HS-27A (cell line): ENCODE data around the gene MAFF.
"Not testable (repeated sequence)": the region's sequence is repeated elsewhere in the genome, so short reads cannot be mapped to it uniquely, and the experiment has no call there.

ENCODE experiments used
- DNase-seq: peaks from one replicate; pipeline ENCODE4 v3.0.0-alpha.2; 2012; ENCODE audit warnings: low read depth, missing footprints

Gene MAFF

GRCh38 chr22:38223289-38223960 is 21.6 kb downstream of the MAFF start:
- no peak for DNase-seq

DNA sequence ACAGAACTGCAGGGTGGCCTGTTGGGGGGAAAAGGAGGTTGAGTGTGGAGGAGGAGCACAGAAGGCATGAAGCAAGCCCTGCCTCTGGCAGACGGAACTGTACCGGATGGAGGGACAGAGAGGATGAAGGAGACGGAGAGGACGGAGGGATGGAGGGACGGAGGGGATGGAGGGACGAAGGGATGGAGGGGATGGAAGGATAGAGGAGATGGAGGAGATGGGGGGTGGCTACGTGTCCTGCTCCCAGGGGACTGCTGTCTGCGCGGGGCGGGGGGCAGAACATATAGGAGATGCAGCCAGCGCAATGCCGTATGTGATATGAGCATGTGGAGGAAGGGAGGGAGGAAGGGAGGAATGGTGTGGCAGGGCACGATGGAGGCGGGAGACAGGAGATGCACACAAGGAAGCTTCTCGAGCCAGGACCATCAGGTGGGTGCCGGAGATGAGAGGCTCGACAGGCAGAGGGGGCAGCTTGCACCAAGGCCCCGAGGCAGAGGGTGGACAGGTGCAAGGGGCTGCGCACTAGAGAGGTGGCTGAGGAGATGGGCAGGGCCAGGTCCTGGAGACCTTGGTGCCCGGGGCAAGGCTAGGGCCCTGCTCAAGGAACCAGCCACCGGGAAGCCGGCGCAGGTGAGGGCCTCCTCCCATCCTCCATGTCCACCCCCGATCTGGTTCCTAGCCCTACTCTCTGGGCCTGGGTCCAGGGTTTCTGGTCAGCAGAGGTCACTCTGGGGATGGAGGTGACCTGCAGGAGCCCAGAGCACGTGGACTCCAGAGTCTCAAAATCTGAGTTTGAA is 25.3 kb downstream of the MAFF start:
- DNase-seq, result no peak

- DNase-seq, result no peak
Measured at GRCh38 chr22:38228326-38228872, 26.6 kb downstream of the MAFF start.

DNA sequence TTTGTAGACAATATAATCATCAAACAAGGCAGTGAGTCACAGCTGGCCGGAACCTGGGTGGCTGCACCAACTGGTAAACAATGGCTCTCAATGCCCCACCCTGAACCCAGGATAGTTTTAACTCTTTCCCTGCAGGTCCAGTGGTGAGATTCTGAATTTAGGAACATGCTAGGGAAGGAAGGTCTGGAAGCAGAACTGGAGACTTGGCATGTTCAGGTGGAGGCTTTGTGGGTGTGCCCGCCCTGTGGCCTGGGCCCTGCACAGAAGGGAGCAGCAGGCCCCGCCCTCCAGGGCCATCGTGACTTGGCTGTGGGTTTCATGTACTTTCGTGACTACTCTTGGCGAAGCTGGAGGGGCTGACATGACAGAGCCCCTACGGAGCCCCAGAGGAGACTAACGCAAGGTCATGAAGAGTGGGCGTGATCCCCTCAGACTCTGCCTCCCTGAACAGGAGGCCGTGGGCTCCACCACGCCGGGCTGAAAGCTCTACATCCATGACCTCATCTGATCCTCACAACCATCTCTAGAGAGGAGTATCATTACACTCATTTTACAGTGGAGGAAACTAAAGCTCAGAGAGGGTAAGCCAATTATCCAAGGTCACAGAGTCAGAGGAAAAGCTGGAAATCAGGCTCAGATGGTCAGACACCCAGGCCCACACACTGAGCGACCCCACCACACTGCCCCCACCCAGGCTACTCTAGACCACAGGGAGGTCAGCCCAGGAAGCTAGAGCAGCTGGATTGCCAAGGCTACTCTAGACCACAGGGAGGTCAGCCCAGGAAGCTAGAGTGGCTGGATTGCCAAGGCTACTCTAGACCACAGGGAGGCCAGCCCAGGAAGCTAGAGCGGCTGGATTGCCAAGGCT is 27.3 kb downstream of the MAFF start:
- no peak for DNase-seq

GRCh38 chr22:38230108-38230825 is 28.5 kb downstream of the MAFF start:
- DNase-seq, result no peak

DNA sequence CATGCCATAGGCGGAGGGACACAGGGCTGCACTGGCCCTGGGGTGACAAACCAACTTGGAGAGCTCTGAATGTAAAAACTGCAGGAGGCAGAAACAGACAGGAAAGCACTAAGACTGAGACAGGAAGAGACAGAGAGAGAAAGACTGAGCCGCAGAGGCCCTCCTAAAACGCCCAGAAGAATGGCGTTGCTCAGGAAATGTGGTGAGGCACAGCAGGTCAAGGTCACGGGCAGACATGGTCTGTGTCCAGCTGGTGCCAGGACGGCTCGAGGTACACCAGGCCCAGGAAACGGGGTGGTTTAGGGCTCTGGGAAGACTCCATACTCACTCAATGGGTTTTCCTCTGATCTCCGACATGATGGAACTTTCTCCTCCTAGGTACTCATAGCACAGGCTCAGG is 29.1 kb downstream of the MAFF start:
- DNase-seq, result no peak

GRCh38 chr22:38232196-38232595 is 30.4 kb downstream of the MAFF start:
- no peak for DNase-seq

GRCh38 chr22:38233427-38233826 is 31.6 kb downstream of the MAFF start:
- no peak for DNase-seq

- not testable (repeated sequence) for DNase-seq
Measured at GRCh38 chr22:38233856-38234255, 32.1 kb downstream of the MAFF start.

- no peak for DNase-seq
Measured at GRCh38 chr22:38235240-38235850, 33.6 kb downstream of the MAFF start.

DNA sequence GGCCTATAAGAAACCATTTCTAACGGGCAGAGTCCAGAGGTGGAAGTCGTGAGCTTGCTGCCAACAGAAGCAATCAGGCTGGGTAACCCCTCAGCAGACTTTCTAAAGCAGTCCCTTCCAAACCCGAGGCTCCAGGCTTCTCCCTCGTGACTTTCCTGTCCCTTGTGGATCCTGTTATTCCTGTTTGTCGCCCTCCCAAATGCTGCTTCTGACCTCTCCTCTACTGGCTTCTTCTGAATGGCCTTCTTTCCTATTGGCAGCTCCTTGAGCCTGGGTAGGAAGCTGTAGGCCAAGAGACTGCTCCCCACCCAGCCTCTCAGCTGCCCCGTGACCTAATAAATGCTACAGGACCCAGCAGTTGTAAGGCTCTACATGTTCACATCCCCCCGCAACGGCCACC is 35.0 kb downstream of the MAFF start:
- DNase-seq, result no peak

GRCh38 chr22:38238519-38239071 is 36.8 kb downstream of the MAFF start:
- DNase-seq, result no peak

- peak; percentile 96 for DNase-seq
Measured at GRCh38 chr22:38239101-38239761, 37.4 kb downstream of the MAFF start.

- peak; percentile 62 for DNase-seq
Measured at GRCh38 chr22:38240734-38241252, 39.0 kb downstream of the MAFF start.

DNA sequence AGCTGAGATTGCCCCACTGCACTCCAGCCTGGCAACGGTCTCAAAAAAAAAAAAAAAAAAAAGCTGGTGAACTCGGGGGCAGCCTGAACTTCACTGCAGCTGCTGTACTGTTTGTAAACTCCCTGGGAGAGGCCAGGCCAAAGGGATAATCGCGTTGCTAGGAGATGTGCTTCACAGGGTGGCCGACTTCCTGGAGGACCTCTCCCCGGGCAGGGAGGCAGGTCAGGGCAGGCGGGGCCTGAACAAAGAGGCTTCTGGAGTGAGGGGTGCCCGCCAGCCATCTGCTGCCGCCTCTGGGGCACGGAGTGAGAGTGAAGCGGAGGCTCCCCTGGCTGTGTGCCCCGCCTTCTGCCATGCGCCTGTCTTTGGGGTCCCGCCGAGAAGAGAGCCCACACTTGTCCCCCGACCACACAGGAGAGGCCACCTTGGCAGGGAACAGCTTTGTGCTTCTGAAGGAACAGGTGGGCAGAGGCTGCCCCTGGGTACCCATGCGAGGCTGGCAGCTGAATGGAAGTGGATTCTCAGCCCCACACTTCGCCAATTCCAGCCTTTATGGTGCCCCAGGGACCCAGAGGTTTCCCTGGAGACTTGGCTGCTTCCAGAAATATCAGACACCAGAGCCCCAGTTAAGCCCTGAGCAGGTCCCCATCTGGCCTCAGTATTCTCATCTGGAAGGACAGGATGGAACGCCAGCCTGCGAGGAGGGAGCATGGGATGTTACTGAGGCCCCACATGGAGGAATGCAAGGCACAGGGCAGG is 41.4 kb downstream of the MAFF start:
- no peak for DNase-seq

GRCh38 chr22:38244106-38244505 is 42.3 kb downstream of the MAFF start:
- no peak for DNase-seq

- DNase-seq, result no peak
Measured at GRCh38 chr22:38246046-38246658, 44.4 kb downstream of the MAFF start.

DNA sequence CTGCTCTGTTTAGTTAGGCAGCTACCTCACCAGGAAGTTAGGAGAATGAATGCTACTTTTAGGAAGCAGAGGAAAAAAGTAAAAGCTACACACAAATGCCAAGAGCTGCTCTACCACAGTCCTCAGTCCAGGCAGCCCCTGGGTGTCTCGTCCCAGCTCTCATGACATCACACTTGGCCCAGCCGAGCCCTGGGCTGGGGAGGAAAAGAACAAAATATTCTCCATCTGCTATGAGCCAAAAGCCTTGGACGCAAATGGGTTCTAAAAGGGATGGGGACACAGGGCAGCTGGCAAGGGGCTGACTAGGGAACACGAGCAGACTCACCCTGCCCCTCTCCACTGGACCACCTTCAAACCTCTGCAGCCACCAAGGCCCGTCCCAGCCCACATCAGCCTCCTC is 44.9 kb downstream of the MAFF start:
- DNase-seq, result no peak

GRCh38 chr22:38247713-38248112 is 45.9 kb downstream of the MAFF start:
- DNase-seq, result no peak
